Parathyroid adenoma (tissue), 2 donors: Measurements from ENCODE around the gene KCNK10.

Experiments
- H2AFZ ChIP-seq: fragments of 300-600 bp; sonication (generic); one replicate; pipeline ENCODE4 v1.7.0; 2017; ENCODE audit warnings: antibody characterized with exemption, mild to moderate bottlenecking
- H3K27ac ChIP-seq: fragments of 300-600 bp; sonication (generic); one replicate; pipeline ENCODE4 v1.7.0; 2017
- H3K27me3 ChIP-seq: fragments of 300-600 bp; sonication (generic); one replicate; pipeline ENCODE4 v1.7.0; 2017; ENCODE audit warnings: low read length; ENCODE audit not compliant: control insufficient read depth, insufficient read depth
- H3K36me3 ChIP-seq: fragments of 300-600 bp; sonication (generic); one replicate; pipeline ENCODE4 v1.7.0; 2017; ENCODE audit warnings: low read length; ENCODE audit not compliant: control insufficient read depth, insufficient read depth
- H3K4me1 ChIP-seq: fragments of 300-600 bp; sonication (generic); one replicate; pipeline ENCODE4 v1.7.0; 2017; ENCODE audit warnings: control low read depth
- H3K4me2 ChIP-seq: fragments of 300-600 bp; sonication (generic); one replicate; pipeline ENCODE4 v1.7.0; 2017; ENCODE audit warnings: low read length
- H3K4me3 ChIP-seq: fragments of 300-600 bp; sonication (generic); one replicate; pipeline ENCODE4 v1.7.0; 2017; ENCODE audit warnings: low read depth, low read length
- H3K79me2 ChIP-seq: fragments of 300-600 bp; sonication (generic); one replicate; pipeline ENCODE4 v1.7.0; 2017; ENCODE audit warnings: control low read depth
- H3K9ac ChIP-seq: fragments of 300-600 bp; sonication (generic); one replicate; pipeline ENCODE4 v1.7.0; 2017; ENCODE audit warnings: mild to moderate bottlenecking
- H3K9me3 ChIP-seq: fragments of 300-600 bp; sonication (generic); one replicate; pipeline ENCODE4 v1.7.0; 2017; ENCODE audit warnings: low read length; ENCODE audit not compliant: control insufficient read depth
- TF ChIP-seq, protein P1 (sequence below): fragments of 300-600 bp; sonication (generic); IDR thresholded peaks from one replicate; pipeline ENCODE4 v1.7.0; 2017; ENCODE audit warnings: antibody characterized with exemption, mild to moderate bottlenecking
- donor health status: primary hyperparathyroidism.

The KCNK10 gene

DNA sequence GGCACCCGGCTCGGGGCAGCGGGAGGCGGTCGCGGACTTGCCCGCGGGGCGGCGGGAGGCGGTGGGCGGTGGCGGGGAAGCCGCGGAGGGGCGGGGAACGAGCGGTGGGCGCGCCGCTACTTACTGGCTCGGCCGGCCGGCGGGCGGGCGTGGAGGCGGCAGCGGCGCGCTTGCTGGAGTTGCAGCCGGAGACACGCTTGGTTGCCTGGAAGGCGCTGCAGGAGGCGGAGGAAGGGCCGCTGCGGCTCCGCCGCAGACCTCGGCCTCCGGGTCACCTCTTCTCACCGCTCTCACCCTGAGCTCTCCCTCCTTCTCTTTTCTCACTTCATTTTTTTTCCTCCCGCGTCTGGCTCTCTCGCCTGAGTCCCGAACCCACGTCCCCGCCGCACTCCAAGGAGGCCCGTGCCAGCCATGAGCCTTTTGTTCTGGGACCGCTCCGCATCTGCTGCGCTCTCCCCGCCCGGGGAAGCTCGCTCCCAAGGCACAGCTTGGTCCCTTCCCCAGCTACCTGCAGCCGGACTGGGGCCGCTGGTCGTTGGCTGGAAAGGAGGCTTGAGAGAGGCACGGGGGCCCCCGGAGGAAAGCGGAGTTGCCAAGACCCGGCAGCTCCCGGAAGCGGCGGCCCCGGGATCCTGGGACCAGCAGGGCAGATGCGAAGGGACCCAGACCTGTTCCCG is 592 bp upstream of the KCNK10 start:
- no peaks in the 10 kb centered on the region for H3K9me3 ChIP-seq
- H3K27ac ChIP-seq = no peak overlapping the region
- peak overlapping the region; percentile 27 for H3K4me3 ChIP-seq
- no peak overlapping the region for H3K9ac ChIP-seq
- no peak overlapping the region for H2AFZ ChIP-seq
- no peaks in the 10 kb centered on the region for H3K79me2 ChIP-seq
- no peaks in the 10 kb centered on the region for H3K4me1 ChIP-seq
- no peak overlapping the region for H3K4me2 ChIP-seq
- no peaks in the 10 kb centered on the region for H3K36me3 ChIP-seq
- H3K27me3 ChIP-seq = no peaks in the 10 kb centered on the region
- TF ChIP-seq, protein P1, sequence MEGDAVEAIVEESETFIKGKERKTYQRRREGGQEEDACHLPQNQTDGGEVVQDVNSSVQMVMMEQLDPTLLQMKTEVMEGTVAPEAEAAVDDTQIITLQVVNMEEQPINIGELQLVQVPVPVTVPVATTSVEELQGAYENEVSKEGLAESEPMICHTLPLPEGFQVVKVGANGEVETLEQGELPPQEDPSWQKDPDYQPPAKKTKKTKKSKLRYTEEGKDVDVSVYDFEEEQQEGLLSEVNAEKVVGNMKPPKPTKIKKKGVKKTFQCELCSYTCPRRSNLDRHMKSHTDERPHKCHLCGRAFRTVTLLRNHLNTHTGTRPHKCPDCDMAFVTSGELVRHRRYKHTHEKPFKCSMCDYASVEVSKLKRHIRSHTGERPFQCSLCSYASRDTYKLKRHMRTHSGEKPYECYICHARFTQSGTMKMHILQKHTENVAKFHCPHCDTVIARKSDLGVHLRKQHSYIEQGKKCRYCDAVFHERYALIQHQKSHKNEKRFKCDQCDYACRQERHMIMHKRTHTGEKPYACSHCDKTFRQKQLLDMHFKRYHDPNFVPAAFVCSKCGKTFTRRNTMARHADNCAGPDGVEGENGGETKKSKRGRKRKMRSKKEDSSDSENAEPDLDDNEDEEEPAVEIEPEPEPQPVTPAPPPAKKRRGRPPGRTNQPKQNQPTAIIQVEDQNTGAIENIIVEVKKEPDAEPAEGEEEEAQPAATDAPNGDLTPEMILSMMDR = no peak

DNA sequence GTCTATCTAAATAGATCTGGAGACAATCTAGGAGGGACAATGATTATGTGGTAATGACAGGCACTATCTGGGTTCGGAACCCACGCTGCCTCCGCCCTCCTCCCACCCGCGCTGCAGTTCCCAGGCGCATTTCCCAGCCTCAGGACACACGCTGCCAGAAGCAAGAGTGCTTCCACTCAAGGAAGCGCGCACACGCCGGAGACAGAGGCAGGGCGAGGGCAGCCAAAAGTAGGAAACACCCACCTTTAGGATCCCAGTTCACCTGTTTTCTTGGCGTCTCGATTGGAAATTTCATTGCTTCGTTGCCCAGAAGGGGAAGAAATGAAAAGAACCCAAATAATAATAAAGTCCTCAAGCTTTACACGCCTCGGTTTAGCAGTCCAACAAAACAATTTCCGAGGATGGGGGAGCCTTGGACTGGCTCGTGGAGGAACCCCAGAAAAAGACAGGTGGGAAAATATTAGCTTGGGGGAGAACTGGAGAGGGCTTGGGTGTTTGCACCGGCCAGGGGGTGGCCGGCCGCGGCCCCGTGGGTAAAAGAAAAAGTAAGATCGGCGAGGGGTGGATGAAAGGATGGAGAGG is 474 bp downstream of the KCNK10 start:
- peak overlapping the region; percentile 42 for H3K4me2 ChIP-seq
- no peak overlapping the region for H3K27ac ChIP-seq
- no peak overlapping the region for H2AFZ ChIP-seq
- no peaks in the 10 kb centered on the region for H3K36me3 ChIP-seq
- H3K4me3 ChIP-seq = peak overlapping the region; percentile 16
- no peaks in the 10 kb centered on the region for H3K79me2 ChIP-seq
- H3K9me3 ChIP-seq = no peaks in the 10 kb centered on the region
- TF ChIP-seq, protein P1 = no peak
- H3K4me1 ChIP-seq = no peaks in the 10 kb centered on the region
- H3K27me3 ChIP-seq = no peaks in the 10 kb centered on the region
- no peak overlapping the region for H3K9ac ChIP-seq

DNA sequence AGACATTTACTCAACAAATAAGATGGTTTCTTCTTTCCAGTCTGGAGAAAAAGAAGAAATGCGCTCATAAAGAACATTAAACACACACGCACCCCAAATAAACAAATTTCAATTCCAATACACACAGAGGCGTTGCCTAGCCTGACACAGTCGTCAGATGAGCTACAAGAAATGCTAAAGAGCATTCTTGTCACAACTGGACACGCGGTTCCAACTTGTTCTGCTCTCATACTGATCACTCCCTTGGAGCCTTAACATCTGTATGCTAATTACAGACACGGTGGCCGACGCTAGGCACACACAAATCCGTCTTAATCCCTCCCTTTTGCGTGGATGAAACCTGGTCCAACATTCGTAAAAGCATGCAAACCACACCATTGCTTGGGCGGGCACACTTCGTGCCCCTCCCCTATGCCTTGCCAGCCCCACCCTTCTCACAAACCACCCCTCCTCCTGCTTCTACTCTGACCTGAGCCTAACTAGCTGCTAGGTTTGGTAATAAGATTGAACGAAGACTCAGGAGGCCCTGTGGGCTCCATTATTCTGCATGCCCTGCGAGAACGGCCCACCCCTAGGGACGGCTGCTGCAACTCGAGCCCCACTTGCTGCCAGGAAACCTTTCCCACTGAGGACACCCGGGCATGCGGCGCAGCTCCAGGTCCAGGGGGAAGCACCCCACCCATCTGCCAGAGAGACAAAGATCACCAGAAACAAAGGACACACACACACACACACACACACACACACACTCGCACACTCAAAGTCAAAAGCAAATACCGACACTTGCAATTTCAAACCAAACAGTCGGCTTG is 1.2 kb downstream of the KCNK10 start:
- Histone ChIP-seq H3K27ac (no peak overlapping the region), H3K4me2 (no peak overlapping the region), H3K4me3 (no peak overlapping the region), H3K36me3 (no peaks in the 10 kb centered on the region), H3K4me1 (no peaks in the 10 kb centered on the region), H2AFZ (no peak overlapping the region), H3K9ac (no peak overlapping the region), H3K9me3 (no peaks in the 10 kb centered on the region), H3K79me2 (no peaks in the 10 kb centered on the region), H3K27me3 (no peaks in the 10 kb centered on the region)
- TF ChIP-seq, protein P1 = no peak

DNA sequence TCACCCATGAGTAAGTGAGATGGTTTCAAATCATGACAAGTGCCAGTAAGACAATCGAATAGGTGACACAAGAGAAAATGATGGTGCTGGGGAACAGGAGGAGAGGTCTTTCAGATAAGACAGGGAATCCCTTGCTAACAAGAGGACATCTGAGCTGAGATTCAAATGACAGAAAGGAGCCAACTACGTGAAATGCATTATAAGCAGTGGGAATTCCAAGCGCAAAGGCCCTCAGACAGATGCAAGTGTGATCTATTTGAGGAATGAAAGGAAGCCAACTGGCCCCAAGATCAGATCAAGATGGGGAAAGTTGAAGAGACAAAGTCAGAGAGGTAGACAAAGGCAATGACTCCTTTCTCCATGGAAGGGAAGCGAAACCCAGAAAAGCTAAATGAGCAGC is 4.7 kb downstream of the KCNK10 start:
- Histone ChIP-seq H3K27me3 (no peaks in the 10 kb centered on the region), H2AFZ (no peak overlapping the region)
- TF ChIP-seq, protein P1 = no peak

More for the DNA sequence above, 4.7 kb downstream of the KCNK10 start:
- Histone ChIP-seq H3K9me3 (no peaks in the 10 kb centered on the region), H3K36me3 (no peaks in the 10 kb centered on the region), H3K9ac (no peak overlapping the region), H3K4me2 (no peak overlapping the region), H3K4me3 (no peak overlapping the region), H3K4me1 (no peaks in the 10 kb centered on the region), H3K27ac (no peak overlapping the region), H3K79me2 (no peaks in the 10 kb centered on the region)
